Neural cell (in vitro differentiated cells): ENCODE data around the gene KNSTRN. TPM values are rescaled to one million over a fixed set of nuclear protein-coding genes. Genes with fewer than 3 reads are reported as not detected.

Source experiments
- H2AFZ ChIP-seq: fragments of 200-600, 300-800 bp; sonication (generic), shearing (Covaris generic); 2 replicates; pipeline ENCODE4 v1.6.0; 2014; ENCODE audit warnings: low read depth, mild to moderate bottlenecking, antibody characterized with exemption, low read length, moderate library complexity
- H3F3A ChIP-seq: fragments of 200-600 bp; shearing (Covaris generic); 2 replicates; pipeline ENCODE4 v1.6.1; 2016; ENCODE audit warnings: mild to moderate bottlenecking, moderate library complexity, mixed read lengths, antibody characterized with exemption, low read length; ENCODE audit not compliant: insufficient read depth, poor library complexity, severe bottlenecking
- H3K27ac ChIP-seq: fragments of 200-600, 300-800 bp; sonication (generic), shearing (Covaris generic); 2 replicates; pipeline ENCODE4 v1.5.1; 2014; ENCODE audit warnings: mild to moderate bottlenecking, low read length, moderate library complexity
- H3K27me3 ChIP-seq: fragments of 300-800, 200-600 bp; sonication (generic), shearing (Covaris generic); 2 replicates; pipeline ENCODE4 v1.6.0; 2014; ENCODE audit warnings: mild to moderate bottlenecking, low read depth, low read length, moderate library complexity; ENCODE audit not compliant: insufficient read depth
- H3K36me3 ChIP-seq: fragments of 300-800, 200-600 bp; sonication (generic), shearing (Covaris generic); 2 replicates; pipeline ENCODE4 v1.5.1; 2014; ENCODE audit warnings: mild to moderate bottlenecking, antibody characterized with exemption, low read length, moderate library complexity; ENCODE audit not compliant: insufficient read depth
- H3K4me2 ChIP-seq: fragments of 300-800, 200-600 bp; sonication (generic), shearing (Covaris generic); 2 replicates; pipeline ENCODE4 v1.6.0; 2014; ENCODE audit warnings: mild to moderate bottlenecking, low read length
- H3K4me3 ChIP-seq: fragments of 300-800, 200-600 bp; sonication (generic), shearing (Covaris generic); 2 replicates; pipeline ENCODE4 v1.5.1; 2014; ENCODE audit warnings: mild to moderate bottlenecking, low read length, moderate library complexity
- H3K79me2 ChIP-seq: fragments of 200-600 bp; shearing (Covaris generic); replicated peaks from 2 replicates; pipeline ENCODE4 v1.6.0; 2014; ENCODE audit warnings: mild to moderate bottlenecking, low read length, moderate library complexity; ENCODE audit not compliant: insufficient read depth
- H3K9ac ChIP-seq: fragments of 300-800, 200-600 bp; sonication (generic), shearing (Covaris generic); 2 replicates; pipeline ENCODE4 v1.6.1; 2016; ENCODE audit warnings: mild to moderate bottlenecking, low read length, mixed read lengths
- H3K9me2 ChIP-seq: fragments of 200-600 bp; shearing (Covaris generic); 2 replicates; pipeline ENCODE4 v1.6.1; 2016; ENCODE audit warnings: mild to moderate bottlenecking, low read length, mixed read lengths; ENCODE audit not compliant: insufficient read depth
- H3K9me3 ChIP-seq: fragments of 200-600, 300-800 bp; sonication (generic), shearing (Covaris generic); 2 replicates; pipeline ENCODE4 v1.6.1; 2016; ENCODE audit warnings: mild to moderate bottlenecking, mixed run types, low read length, moderate library complexity, mixed read lengths
- H4K20me1 ChIP-seq: fragments of 200-600 bp; shearing (Covaris generic); 2 replicates; pipeline ENCODE4 v1.6.1; 2016; ENCODE audit warnings: mild to moderate bottlenecking, mixed run types; ENCODE audit not compliant: insufficient read depth
- EP300 ChIP-seq: fragments of 450-650 bp; conservative IDR thresholded peaks from 2 replicates; pipeline ENCODE4 v1.6.1; 2014; ENCODE audit warnings: antibody characterized with exemption, mild to moderate bottlenecking, moderate library complexity; ENCODE audit not compliant: poor library complexity, severe bottlenecking
- EZH2 ChIP-seq: fragments of 200-600, 300-800 bp; shearing (Covaris generic), sonication (generic); IDR thresholded peaks from 2 replicates; pipeline ENCODE4 v1.6.1; 2014; ENCODE audit warnings: antibody characterized with exemption, low read length, borderline replicate concordance, mild to moderate bottlenecking; ENCODE audit not compliant: insufficient read depth, poor library complexity, severe bottlenecking
- MXI1 ChIP-seq: fragments of 450-650 bp; conservative IDR thresholded peaks from 2 replicates; pipeline ENCODE4 v1.6.1; 2014; ENCODE audit warnings: antibody characterized with exemption, mild to moderate bottlenecking; ENCODE audit not compliant: poor library complexity, severe bottlenecking
- POLR2AphosphoS5 ChIP-seq: IDR thresholded peaks from 2 replicates; pipeline ENCODE4 v1.6.1; 2012
- RAD21 ChIP-seq: fragments of 450-650 bp; conservative IDR thresholded peaks from 2 replicates; pipeline ENCODE4 v1.6.1; 2014; ENCODE audit warnings: antibody characterized with exemption, mild to moderate bottlenecking, moderate library complexity
- SMC3 ChIP-seq: fragments of 450-650 bp; conservative IDR thresholded peaks from 2 replicates; pipeline ENCODE4 v1.6.1; 2014; ENCODE audit warnings: antibody characterized with exemption, mild to moderate bottlenecking, moderate library complexity; ENCODE audit not compliant: poor library complexity
- TAF1 ChIP-seq: IDR thresholded peaks from 2 replicates; pipeline ENCODE4 v1.6.1; 2012; ENCODE audit warnings: low read depth
- polyA plus RNA-seq: library from polyadenylated mRNA; depleted of rRNA; stranded (reverse); fragments of >200 nt; gene quantifications from 2 replicates; pipeline ENCODE4 v1.2.3, GENCODE V29; 2014
- TF ChIP-seq, protein P1 (sequence below): fragments of 450-650 bp; IDR thresholded peaks from 2 replicates; pipeline ENCODE4 v1.5.1; 2014; ENCODE audit warnings: antibody characterized with exemption, mild to moderate bottlenecking, moderate library complexity; ENCODE audit not compliant: poor library complexity, severe bottlenecking
- TF ChIP-seq, protein P2 (sequence below): IDR thresholded peaks from 2 replicates; pipeline ENCODE4 v1.6.1; 2012; ENCODE audit warnings: borderline replicate concordance

Gene KNSTRN
- polyA plus RNA-seq, 1 donor from 2014 or later = 38.3 TPM

DNA sequence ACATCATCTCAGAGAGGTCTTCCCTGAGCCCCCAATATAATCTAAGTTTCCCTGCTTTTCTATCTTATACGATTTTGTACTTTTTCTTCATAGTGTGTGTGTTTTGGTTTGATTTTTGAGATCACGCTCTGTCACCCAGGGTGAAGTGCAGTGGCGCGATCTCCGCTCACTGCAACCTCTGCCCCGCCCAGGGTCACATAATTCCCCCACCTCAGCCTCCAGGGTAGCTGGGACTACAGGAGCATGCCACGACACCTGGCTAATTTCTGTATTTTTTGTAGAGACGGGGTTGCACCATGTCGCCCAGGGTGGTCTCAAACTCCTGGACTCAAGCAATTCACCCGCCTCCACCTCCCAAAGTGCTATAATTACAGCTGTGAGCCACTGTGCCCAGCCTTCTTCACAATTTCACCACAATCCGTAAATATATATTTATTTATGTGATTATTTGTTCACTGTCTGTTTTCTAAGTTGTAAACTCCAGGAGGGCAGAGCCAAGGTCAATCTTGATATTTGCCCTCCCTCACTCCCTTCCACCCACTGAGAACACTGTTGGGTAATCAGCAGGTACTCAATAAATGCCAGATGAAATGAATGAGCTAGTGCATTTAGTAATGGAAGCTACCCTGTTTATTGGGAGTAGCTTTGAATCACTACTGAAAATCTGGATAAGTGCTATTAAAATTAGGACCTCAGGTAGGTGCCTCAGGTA is 547 bp upstream of the KNSTRN start:
- H3K79me2 ChIP-seq = peaks cover 15% of the 10 kb centered on the region
- TF ChIP-seq, protein P1, sequence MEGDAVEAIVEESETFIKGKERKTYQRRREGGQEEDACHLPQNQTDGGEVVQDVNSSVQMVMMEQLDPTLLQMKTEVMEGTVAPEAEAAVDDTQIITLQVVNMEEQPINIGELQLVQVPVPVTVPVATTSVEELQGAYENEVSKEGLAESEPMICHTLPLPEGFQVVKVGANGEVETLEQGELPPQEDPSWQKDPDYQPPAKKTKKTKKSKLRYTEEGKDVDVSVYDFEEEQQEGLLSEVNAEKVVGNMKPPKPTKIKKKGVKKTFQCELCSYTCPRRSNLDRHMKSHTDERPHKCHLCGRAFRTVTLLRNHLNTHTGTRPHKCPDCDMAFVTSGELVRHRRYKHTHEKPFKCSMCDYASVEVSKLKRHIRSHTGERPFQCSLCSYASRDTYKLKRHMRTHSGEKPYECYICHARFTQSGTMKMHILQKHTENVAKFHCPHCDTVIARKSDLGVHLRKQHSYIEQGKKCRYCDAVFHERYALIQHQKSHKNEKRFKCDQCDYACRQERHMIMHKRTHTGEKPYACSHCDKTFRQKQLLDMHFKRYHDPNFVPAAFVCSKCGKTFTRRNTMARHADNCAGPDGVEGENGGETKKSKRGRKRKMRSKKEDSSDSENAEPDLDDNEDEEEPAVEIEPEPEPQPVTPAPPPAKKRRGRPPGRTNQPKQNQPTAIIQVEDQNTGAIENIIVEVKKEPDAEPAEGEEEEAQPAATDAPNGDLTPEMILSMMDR = no peak
- TF ChIP-seq MXI1 = no peak
- H3K27ac ChIP-seq = no peak overlapping the region
- no peaks in the 10 kb centered on the region for H3K9me2 ChIP-seq
- no peaks in the 10 kb centered on the region for H3K9me3 ChIP-seq
- no peaks in the 10 kb centered on the region for H3K36me3 ChIP-seq
- no peak overlapping the region for H3K4me3 ChIP-seq
- H3F3A ChIP-seq = no peaks in the 10 kb centered on the region
- H4K20me1 ChIP-seq = no peaks in the 10 kb centered on the region
- no peak overlapping the region for H3K4me2 ChIP-seq
- H2AFZ ChIP-seq = peak overlapping the region; percentile 93
- H3K27me3 ChIP-seq = no peaks in the 10 kb centered on the region
- H3K9ac ChIP-seq = no peak overlapping the region

DNA sequence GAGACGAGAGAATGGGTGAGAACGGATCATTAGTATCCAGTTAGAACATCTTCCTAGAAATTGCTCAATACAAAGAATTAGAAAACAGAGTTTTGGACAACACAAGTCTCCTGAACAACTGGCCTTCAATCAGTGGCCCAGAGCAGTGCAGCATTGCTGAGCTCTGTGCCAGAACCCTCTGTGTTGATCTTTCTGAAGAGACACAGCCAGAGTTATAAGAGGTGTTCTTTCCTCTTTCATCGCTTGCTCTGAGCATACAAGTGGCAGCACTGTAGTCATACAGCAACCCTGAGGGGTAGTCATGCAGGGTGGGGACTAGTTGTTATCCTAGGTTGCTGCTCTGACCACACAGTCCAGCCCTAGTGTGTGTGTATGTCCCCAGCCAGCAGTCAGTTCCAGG is 4.0 kb downstream of the KNSTRN start:
- Histone ChIP-seq H4K20me1 (no peaks in the 10 kb centered on the region), H3K4me3 (no peak overlapping the region), H3K9me3 (no peaks in the 10 kb centered on the region), H3F3A (no peaks in the 10 kb centered on the region), H3K36me3 (no peaks in the 10 kb centered on the region), H3K4me2 (no peak overlapping the region), H3K79me2 (peaks cover 15% of the 10 kb centered on the region), H3K27ac (no peak overlapping the region), H3K27me3 (no peaks in the 10 kb centered on the region), H3K9me2 (no peaks in the 10 kb centered on the region), H2AFZ (no peak overlapping the region), H3K9ac (no peak overlapping the region)
- TF ChIP-seq, protein P2, sequence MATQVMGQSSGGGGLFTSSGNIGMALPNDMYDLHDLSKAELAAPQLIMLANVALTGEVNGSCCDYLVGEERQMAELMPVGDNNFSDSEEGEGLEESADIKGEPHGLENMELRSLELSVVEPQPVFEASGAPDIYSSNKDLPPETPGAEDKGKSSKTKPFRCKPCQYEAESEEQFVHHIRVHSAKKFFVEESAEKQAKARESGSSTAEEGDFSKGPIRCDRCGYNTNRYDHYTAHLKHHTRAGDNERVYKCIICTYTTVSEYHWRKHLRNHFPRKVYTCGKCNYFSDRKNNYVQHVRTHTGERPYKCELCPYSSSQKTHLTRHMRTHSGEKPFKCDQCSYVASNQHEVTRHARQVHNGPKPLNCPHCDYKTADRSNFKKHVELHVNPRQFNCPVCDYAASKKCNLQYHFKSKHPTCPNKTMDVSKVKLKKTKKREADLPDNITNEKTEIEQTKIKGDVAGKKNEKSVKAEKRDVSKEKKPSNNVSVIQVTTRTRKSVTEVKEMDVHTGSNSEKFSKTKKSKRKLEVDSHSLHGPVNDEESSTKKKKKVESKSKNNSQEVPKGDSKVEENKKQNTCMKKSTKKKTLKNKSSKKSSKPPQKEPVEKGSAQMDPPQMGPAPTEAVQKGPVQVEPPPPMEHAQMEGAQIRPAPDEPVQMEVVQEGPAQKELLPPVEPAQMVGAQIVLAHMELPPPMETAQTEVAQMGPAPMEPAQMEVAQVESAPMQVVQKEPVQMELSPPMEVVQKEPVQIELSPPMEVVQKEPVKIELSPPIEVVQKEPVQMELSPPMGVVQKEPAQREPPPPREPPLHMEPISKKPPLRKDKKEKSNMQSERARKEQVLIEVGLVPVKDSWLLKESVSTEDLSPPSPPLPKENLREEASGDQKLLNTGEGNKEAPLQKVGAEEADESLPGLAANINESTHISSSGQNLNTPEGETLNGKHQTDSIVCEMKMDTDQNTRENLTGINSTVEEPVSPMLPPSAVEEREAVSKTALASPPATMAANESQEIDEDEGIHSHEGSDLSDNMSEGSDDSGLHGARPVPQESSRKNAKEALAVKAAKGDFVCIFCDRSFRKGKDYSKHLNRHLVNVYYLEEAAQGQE = no peak
- TF ChIP-seq TAF1 (no peak), POLR2AphosphoS5 (no peak), MXI1 (no peak), EZH2 (no peak), RAD21 (no peak), EP300 (no peak), SMC3 (no peak)
- TF ChIP-seq, protein P1 = no peak
